ENCODE results near the gene FGFR3.

Gene FGFR3

GRCh38 chr4:1851575-1852410, 58.7 kb downstream of the FGFR3 start:
- DNase-seq (ENCODE audit: low spot score) = no peak
- no peak overlapping the region for H3K27ac ChIP-seq (ENCODE audit: poor library complexity, severe bottlenecking)

GRCh38 chr4:1852904-1853623, 60.0 kb downstream of the FGFR3 start:
- ATAC-seq (ENCODE audit: low read depth) = no peak
- no peak overlapping the region for H3K27ac ChIP-seq (ENCODE audit: poor library complexity, severe bottlenecking)

More at GRCh38 chr4:1851575-1852410, 58.7 kb downstream of the FGFR3 start:
- H3K4me1 ChIP-seq (ENCODE audit: insufficient read depth, poor library complexity, severe bottlenecking) = peaks cover 2% of the 10 kb centered on the region
- no peaks in the 10 kb centered on the region for H3K9me3 ChIP-seq (ENCODE audit: severe bottlenecking)
- no peak for TF ChIP-seq CTCF (IDR thresholded peaks at IDR 0.05; ENCODE audit: poor library complexity, severe bottlenecking)
- H3K27me3 ChIP-seq (ENCODE audit: insufficient read depth, poor library complexity, severe bottlenecking) = no peaks in the 10 kb centered on the region
- no peak overlapping the region for H3K4me3 ChIP-seq (ENCODE audit: severe bottlenecking)
- no peak for ATAC-seq (ENCODE audit: low read depth)
- H3K36me3 ChIP-seq (ENCODE audit: low read depth) = peaks cover 28% of the 10 kb centered on the region

GRCh38 chr4:1854752-1855151, 61.7 kb downstream of the FGFR3 start:
- H3K27me3 ChIP-seq (ENCODE audit: insufficient read depth, poor library complexity, severe bottlenecking) = no peaks in the 10 kb centered on the region
- DNase-seq (ENCODE audit: low spot score) (no peak), ATAC-seq (ENCODE audit: low read depth) (no peak)
- H3K4me1 ChIP-seq (ENCODE audit: insufficient read depth, poor library complexity, severe bottlenecking) = peaks cover 2% of the 10 kb centered on the region
- H3K27ac ChIP-seq (ENCODE audit: poor library complexity, severe bottlenecking) = peak overlapping the region; percentile 50
- H3K4me3 ChIP-seq (ENCODE audit: severe bottlenecking) = peak overlapping the region; percentile 73
- no peak for TF ChIP-seq CTCF (IDR thresholded peaks at IDR 0.05; ENCODE audit: poor library complexity, severe bottlenecking)
- H3K36me3 ChIP-seq (ENCODE audit: low read depth) = peaks cover 11% of the 10 kb centered on the region
- H3K9me3 ChIP-seq (ENCODE audit: severe bottlenecking) = no peaks in the 10 kb centered on the region

More at GRCh38 chr4:1852904-1853623, 60.0 kb downstream of the FGFR3 start:
- Histone ChIP-seq H3K4me1 (ENCODE audit: insufficient read depth, poor library complexity, severe bottlenecking) (peaks cover 2% of the 10 kb centered on the region), H3K9me3 (ENCODE audit: severe bottlenecking) (no peaks in the 10 kb centered on the region), H3K36me3 (ENCODE audit: low read depth) (peaks cover 18% of the 10 kb centered on the region), H3K4me3 (ENCODE audit: severe bottlenecking) (no peak overlapping the region), H3K27me3 (ENCODE audit: insufficient read depth, poor library complexity, severe bottlenecking) (no peaks in the 10 kb centered on the region)
- no peak for DNase-seq (ENCODE audit: low spot score)
- no peak for TF ChIP-seq CTCF (IDR thresholded peaks at IDR 0.05; ENCODE audit: poor library complexity, severe bottlenecking)

GRCh38 chr4:1855333-1856070, 62.4 kb downstream of the FGFR3 start:
- no peak for TF ChIP-seq CTCF (IDR thresholded peaks at IDR 0.05; ENCODE audit: poor library complexity, severe bottlenecking)
- ATAC-seq (ENCODE audit: low read depth) = peak; percentile 6; the same call in 2 of the 3 replicates
- H3K36me3 ChIP-seq (ENCODE audit: low read depth) = peaks cover 11% of the 10 kb centered on the region
- H3K27me3 ChIP-seq (ENCODE audit: insufficient read depth, poor library complexity, severe bottlenecking) = no peaks in the 10 kb centered on the region
- peak overlapping the region; percentile 73 for H3K4me3 ChIP-seq (ENCODE audit: severe bottlenecking)
- DNase-seq (ENCODE audit: low spot score) = no peak
- no peaks in the 10 kb centered on the region for H3K9me3 ChIP-seq (ENCODE audit: severe bottlenecking)
- H3K27ac ChIP-seq (ENCODE audit: poor library complexity, severe bottlenecking) = peak overlapping the region; percentile 50
- peaks cover 2% of the 10 kb centered on the region for H3K4me1 ChIP-seq (ENCODE audit: insufficient read depth, poor library complexity, severe bottlenecking)
